MM.1S (cell line): ENCODE measurements around the gene FAM174C.

Experiments used
- DNase-seq: peaks from one replicate; pipeline ENCODE4 v3.0.0-alpha.2; 2015
- H2AFZ ChIP-seq: fragments of 300-600 bp; sonication (generic); 2 replicates; pipeline ENCODE4 v1.6.0; 2016; ENCODE audit warnings: antibody characterized with exemption, low read length
- H3F3A ChIP-seq: fragments of 300-600 bp; sonication (generic); 2 replicates; pipeline ENCODE4 v1.6.1; 2016; ENCODE audit warnings: mild to moderate bottlenecking, antibody characterized with exemption, low read length, moderate library complexity, mixed read lengths; ENCODE audit not compliant: insufficient read depth
- H3K27ac ChIP-seq: fragments of 300-600 bp; sonication (generic); 2 replicates; pipeline ENCODE4 v1.5.1; 2016; ENCODE audit warnings: mild to moderate bottlenecking, low read length
- H3K27me3 ChIP-seq: fragments of 300-600 bp; sonication (generic); replicated peaks from 2 replicates; pipeline ENCODE4 v1.6.0; 2016; ENCODE audit warnings: low read length; ENCODE audit not compliant: insufficient read depth
- H3K36me3 ChIP-seq: fragments of 300-600 bp; sonication (generic); replicated peaks from 2 replicates; pipeline ENCODE4 v1.6.1; 2016; ENCODE audit warnings: mild to moderate bottlenecking, low read length, mixed read lengths; ENCODE audit not compliant: insufficient read depth
- H3K4me1 ChIP-seq: fragments of 300-600 bp; sonication (generic); 2 replicates; pipeline ENCODE4 v1.6.1; 2016; ENCODE audit warnings: low read length, mixed read lengths
- H3K4me2 ChIP-seq: fragments of 300-600 bp; sonication (generic); 2 replicates; pipeline ENCODE4 v1.6.0; 2016; ENCODE audit warnings: low read depth, low read length
- H3K4me3 ChIP-seq: fragments of 300-600 bp; sonication (generic); 2 replicates; pipeline ENCODE4 v1.5.1; 2016; ENCODE audit warnings: low read length, mixed read lengths
- H3K79me2 ChIP-seq: fragments of 300-600 bp; sonication (generic); 2 replicates; pipeline ENCODE4 v1.6.1; 2016; ENCODE audit warnings: mixed run types, low read length, mixed read lengths
- H3K9ac ChIP-seq: fragments of 300-600 bp; sonication (generic); 2 replicates; pipeline ENCODE4 v1.6.1; 2016; ENCODE audit warnings: low read length, mixed read lengths
- H3K9me2 ChIP-seq: fragments of 300-600 bp; sonication (generic); replicated peaks from 2 replicates; pipeline ENCODE4 v1.6.1; 2016; ENCODE audit warnings: mild to moderate bottlenecking, low read length, mixed read lengths; ENCODE audit not compliant: insufficient read depth
- H3K9me3 ChIP-seq: fragments of 300-600 bp; sonication (generic); replicated peaks from 2 replicates; pipeline ENCODE4 v1.6.1; 2016; ENCODE audit warnings: mild to moderate bottlenecking, low read length, mixed read lengths; ENCODE audit not compliant: insufficient read depth
- H4K20me1 ChIP-seq: fragments of 300-600 bp; sonication (generic); 2 replicates; pipeline ENCODE4 v1.6.1; 2016; ENCODE audit warnings: mild to moderate bottlenecking, low read length, moderate library complexity, mixed read lengths; ENCODE audit not compliant: insufficient read depth
- EZH2 ChIP-seq: fragments of 300-600 bp; sonication (generic); optimal IDR thresholded peaks from 2 replicates; pipeline ENCODE3; 2017; ENCODE audit warnings: low read depth, mild to moderate bottlenecking, antibody characterized with exemption, low read length, mixed read lengths
- EZH2phosphoT487 ChIP-seq: fragments of 300-600 bp; sonication (generic); IDR thresholded peaks from 2 replicates; pipeline ENCODE4 v1.6.1; 2018; ENCODE audit warnings: antibody characterized with exemption, low read length
- TF ChIP-seq, protein P1 (sequence below): fragments of 300-600 bp; sonication (generic); IDR thresholded peaks from 2 replicates; pipeline ENCODE4 v1.5.1; 2016; ENCODE audit warnings: antibody characterized with exemption, low read length, mixed read lengths

Gene FAM174C

DNA sequence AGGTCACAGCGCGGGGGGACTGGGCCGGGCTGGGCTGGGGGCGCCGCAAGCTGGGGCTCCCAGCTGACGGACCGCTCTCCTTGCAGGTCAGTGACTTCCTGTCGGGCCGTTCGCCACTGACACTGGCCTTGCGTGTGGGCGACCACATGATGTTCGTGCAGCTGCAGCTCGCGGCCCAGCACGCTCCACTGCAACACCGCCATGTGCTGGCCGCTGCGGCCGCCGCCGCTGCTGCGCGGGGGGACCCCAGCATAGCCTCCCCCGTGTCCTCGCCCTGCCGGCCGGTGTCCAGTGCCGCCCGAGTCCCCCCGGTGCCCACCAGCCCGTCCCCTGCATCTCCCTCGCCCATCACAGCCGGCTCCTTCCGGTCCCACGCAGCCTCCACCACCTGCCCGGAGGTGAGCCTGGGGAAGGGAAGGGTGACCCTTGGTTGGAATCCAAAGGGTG, 21.2 kb upstream of the FAM174C start:
- Histone ChIP-seq H3K36me3 (peaks cover 12% of the 10 kb centered on the region; the same call in 1 of the 2 replicates), H3K27me3 (no peaks in the 10 kb centered on the region), H3K79me2 (peaks cover 34% of the 10 kb centered on the region), H3K9me2 (no peaks in the 10 kb centered on the region), H3F3A (peaks cover 2% of the 10 kb centered on the region; the same call in 1 of the 2 replicates), H3K9ac (no peak overlapping the region), H4K20me1 (no peaks in the 10 kb centered on the region), H2AFZ (no peak overlapping the region), H3K4me1 (peaks cover 4% of the 10 kb centered on the region; the same call in 1 of the 2 replicates), H3K9me3 (no peaks in the 10 kb centered on the region), H3K27ac (no peak overlapping the region), H3K4me2 (no peak overlapping the region), H3K4me3 (no peak overlapping the region)
- no peak for DNase-seq
- TF ChIP-seq EZH2phosphoT487 = no peak
- TF ChIP-seq, protein P1, sequence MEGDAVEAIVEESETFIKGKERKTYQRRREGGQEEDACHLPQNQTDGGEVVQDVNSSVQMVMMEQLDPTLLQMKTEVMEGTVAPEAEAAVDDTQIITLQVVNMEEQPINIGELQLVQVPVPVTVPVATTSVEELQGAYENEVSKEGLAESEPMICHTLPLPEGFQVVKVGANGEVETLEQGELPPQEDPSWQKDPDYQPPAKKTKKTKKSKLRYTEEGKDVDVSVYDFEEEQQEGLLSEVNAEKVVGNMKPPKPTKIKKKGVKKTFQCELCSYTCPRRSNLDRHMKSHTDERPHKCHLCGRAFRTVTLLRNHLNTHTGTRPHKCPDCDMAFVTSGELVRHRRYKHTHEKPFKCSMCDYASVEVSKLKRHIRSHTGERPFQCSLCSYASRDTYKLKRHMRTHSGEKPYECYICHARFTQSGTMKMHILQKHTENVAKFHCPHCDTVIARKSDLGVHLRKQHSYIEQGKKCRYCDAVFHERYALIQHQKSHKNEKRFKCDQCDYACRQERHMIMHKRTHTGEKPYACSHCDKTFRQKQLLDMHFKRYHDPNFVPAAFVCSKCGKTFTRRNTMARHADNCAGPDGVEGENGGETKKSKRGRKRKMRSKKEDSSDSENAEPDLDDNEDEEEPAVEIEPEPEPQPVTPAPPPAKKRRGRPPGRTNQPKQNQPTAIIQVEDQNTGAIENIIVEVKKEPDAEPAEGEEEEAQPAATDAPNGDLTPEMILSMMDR = no peak
- TF ChIP-seq EZH2 = no peak

DNA sequence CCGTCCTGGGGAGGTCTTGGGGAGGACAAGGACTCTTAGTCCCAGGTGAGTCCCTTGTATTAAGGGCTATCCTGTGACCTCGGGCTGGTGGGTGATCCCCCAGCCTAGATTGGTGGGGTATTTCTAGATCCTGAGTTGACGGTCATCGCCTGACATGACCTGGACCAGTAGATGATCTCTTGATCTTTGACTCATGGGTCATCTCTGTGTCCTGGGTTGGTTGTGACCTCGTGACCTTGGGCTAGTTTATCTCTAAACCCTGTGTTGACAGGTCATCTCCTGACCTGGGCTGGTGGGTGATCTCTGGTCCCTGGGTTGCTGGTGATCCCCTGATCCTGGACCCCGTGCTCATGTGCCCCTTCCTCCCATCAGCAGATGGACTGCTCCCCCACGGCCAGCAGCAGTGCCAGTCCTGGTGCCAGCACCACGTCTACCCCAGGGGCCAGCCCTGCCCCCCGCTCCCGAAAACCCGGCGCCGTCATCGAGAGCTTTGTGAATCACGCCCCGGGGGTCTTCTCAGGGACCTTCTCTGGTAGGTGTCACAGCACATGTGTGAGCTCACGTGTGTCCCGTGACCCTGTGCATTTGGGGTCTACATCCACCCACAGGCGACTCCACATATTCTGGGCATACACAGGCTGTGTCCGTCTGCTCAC, 20.7 kb upstream of the FAM174C start:
- Histone ChIP-seq H3K27ac (no peak overlapping the region), H3K79me2 (peaks cover 38% of the 10 kb centered on the region), H2AFZ (no peak overlapping the region), H3K27me3 (no peaks in the 10 kb centered on the region), H4K20me1 (no peaks in the 10 kb centered on the region), H3K4me2 (no peak overlapping the region), H3K9me2 (no peaks in the 10 kb centered on the region), H3K4me3 (no peak overlapping the region), H3K4me1 (peaks cover 6% of the 10 kb centered on the region; the same call in 1 of the 2 replicates), H3K9ac (no peak overlapping the region), H3K9me3 (no peaks in the 10 kb centered on the region), H3K36me3 (peaks cover 12% of the 10 kb centered on the region; the same call in 1 of the 2 replicates), H3F3A (peaks cover 8% of the 10 kb centered on the region)
- no peak for DNase-seq
- TF ChIP-seq EZH2phosphoT487 (no peak), EZH2 (no peak)
- TF ChIP-seq, protein P1 = no peak

DNA sequence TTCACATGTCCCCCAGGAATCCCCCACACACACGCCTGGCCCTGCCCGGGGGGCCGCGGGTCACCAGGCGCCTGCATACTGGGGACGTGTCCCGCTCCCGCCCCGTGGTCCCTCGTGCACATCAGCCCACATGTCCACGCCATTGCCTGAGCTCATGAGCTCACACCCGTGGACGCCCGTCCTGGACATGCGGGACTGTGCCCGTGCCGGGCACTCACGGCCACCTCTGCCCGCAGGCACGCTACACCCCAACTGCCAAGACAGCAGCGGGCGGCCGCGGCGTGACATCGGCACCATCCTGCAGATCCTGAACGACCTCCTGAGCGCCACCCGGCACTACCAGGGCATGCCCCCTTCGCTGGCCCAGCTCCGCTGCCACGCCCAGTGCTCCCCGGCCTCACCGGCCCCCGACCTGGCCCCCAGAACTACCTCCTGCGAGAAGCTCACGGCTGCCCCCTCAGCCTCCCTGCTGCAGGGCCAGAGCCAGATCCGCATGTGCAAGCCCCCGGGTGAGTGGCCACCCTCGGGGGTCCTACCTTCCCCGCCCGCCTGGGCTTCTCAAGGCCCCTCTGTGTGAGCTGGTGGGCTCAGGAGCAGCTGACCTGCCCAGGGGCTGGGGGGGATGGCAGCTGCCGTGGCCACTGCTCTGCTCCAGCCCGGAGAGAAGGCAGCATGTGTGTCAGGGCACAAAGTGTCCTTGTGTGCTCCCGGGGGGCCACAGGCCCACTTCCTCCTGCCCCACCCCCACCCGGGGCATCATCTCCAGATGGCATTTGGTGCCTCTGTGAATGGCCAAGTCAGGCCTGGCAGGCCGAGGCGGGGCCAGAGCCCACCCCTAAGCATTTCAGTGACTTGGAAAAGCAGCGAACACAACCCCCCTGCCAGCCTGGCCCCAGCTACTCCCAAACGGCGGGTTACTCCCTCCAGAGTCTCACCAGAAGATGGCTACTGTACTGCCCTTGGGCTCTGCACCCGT, 19.9 kb upstream of the FAM174C start:
- no peaks in the 10 kb centered on the region for H4K20me1 ChIP-seq
- no peak overlapping the region for H3K9ac ChIP-seq
- no peaks in the 10 kb centered on the region for H3K27me3 ChIP-seq
- TF ChIP-seq EZH2phosphoT487 (no peak), EZH2 (no peak)
- TF ChIP-seq, protein P1 = no peak
- no peak overlapping the region for H3K27ac ChIP-seq
- no peaks in the 10 kb centered on the region for H3K9me2 ChIP-seq
- no peak overlapping the region for H3K4me2 ChIP-seq
- DNase-seq = no peak
- H2AFZ ChIP-seq = no peak overlapping the region
- peaks cover 43% of the 10 kb centered on the region for H3K79me2 ChIP-seq
- peaks cover 12% of the 10 kb centered on the region; the same call in 1 of the 2 replicates for H3K36me3 ChIP-seq
- peaks cover 16% of the 10 kb centered on the region for H3F3A ChIP-seq
- no peaks in the 10 kb centered on the region for H3K9me3 ChIP-seq
- no peak overlapping the region for H3K4me3 ChIP-seq
- peaks cover 14% of the 10 kb centered on the region for H3K4me1 ChIP-seq
